Neuronal stem cell (in vitro differentiated cells): ENCODE data around the gene KAT7.
"Not testable (repeated sequence)": the region's sequence is repeated elsewhere in the genome, so short reads cannot be mapped to it uniquely, and the experiment has no call there.

ENCODE experiments used
- DNase-seq: peaks from one replicate; pipeline ENCODE4 v3.0.0-alpha.2; 2013; ENCODE audit warnings: low spot score
- H2AFZ ChIP-seq: one replicate; pipeline ENCODE4 v1.6.1; 2013; ENCODE audit warnings: mild to moderate bottlenecking, low read length, inconsistent platforms
- H2AK5ac ChIP-seq: 2 replicates; pipeline ENCODE4 v1.6.1; 2013; ENCODE audit warnings: low read depth, mild to moderate bottlenecking, inconsistent platforms, low read length, moderate library complexity, mixed read lengths
- H2BK120ac ChIP-seq: 2 replicates; pipeline ENCODE4 v1.6.1; 2013; ENCODE audit warnings: low read depth, mild to moderate bottlenecking, inconsistent platforms, low read length, moderate library complexity, mixed read lengths
- H2BK12ac ChIP-seq: one replicate; pipeline ENCODE4 v1.6.1; 2013; ENCODE audit warnings: low read length, inconsistent platforms
- H2BK15ac ChIP-seq: 2 replicates; pipeline ENCODE4 v1.6.1; 2013; ENCODE audit warnings: mild to moderate bottlenecking, low read length, inconsistent platforms, mixed read lengths
- H2BK5ac ChIP-seq: one replicate; pipeline ENCODE4 v1.6.1; 2013; ENCODE audit warnings: inconsistent platforms, mild to moderate bottlenecking, low read length, moderate library complexity
- H3K14ac ChIP-seq: one replicate; pipeline ENCODE4 v1.6.1; 2013; ENCODE audit warnings: low read length, inconsistent platforms
- H3K18ac ChIP-seq: 2 replicates; pipeline ENCODE4 v1.6.1; 2013; ENCODE audit warnings: low read length, inconsistent platforms
- H3K23ac ChIP-seq: 2 replicates; pipeline ENCODE4 v1.6.1; 2013; ENCODE audit warnings: low read depth, mild to moderate bottlenecking, mixed read lengths, low read length, inconsistent platforms; ENCODE audit not compliant: poor library complexity
- H3K27ac ChIP-seq: replicated peaks from 3 replicates; pipeline ENCODE4 v1.5.1; 2013; ENCODE audit warnings: low read length, inconsistent platforms
- H3K27me3 ChIP-seq, 3 experiments: 2 replicates each; pipeline ENCODE4 v1.6.1; 2013; ENCODE audit warnings: low read length in 3 of 3, mild to moderate bottlenecking in 2 of 3, inconsistent platforms in 1 of 3, low read depth in 1 of 3, mixed read lengths in 1 of 3, moderate library complexity in 1 of 3; ENCODE audit not compliant: control insufficient read depth in 3 of 3, insufficient read depth in 3 of 3
- H3K36me3 ChIP-seq, 2 donors: replicated peaks in 1 of 2; 2 replicates each; pipeline ENCODE4 v1.6.1; 2013; ENCODE audit warnings: low read length in 2 of 2; ENCODE audit not compliant: control insufficient read depth in 2 of 2, insufficient read depth in 2 of 2
- H3K4ac ChIP-seq: 2 replicates; pipeline ENCODE4 v1.6.1; 2013; ENCODE audit warnings: inconsistent platforms, mild to moderate bottlenecking, low read length, moderate library complexity
- H3K4me1 ChIP-seq, 2 donors: 1 replicate in 1 of 2; 2 replicates in 1 of 2; pipeline ENCODE4 v1.6.1; 2013; ENCODE audit warnings: low read length in 2 of 2, low read depth in 1 of 2; ENCODE audit not compliant: control insufficient read depth in 2 of 2, insufficient read depth in 1 of 2
- H3K4me2 ChIP-seq: one replicate; pipeline ENCODE4 v1.6.1; 2013; ENCODE audit warnings: mild to moderate bottlenecking, low read length, inconsistent platforms; ENCODE audit not compliant: insufficient read depth, poor library complexity, severe bottlenecking
- H3K4me3 ChIP-seq, 2 donors: 2 replicates each; pipeline ENCODE4 v1.5.1; 2013; ENCODE audit warnings: low read length in 2 of 2, mild to moderate bottlenecking in 2 of 2, inconsistent platforms in 1 of 2, moderate library complexity in 1 of 2
- H3K79me1 ChIP-seq: one replicate; pipeline ENCODE4 v1.6.1; 2013; ENCODE audit warnings: low read depth, mild to moderate bottlenecking, inconsistent platforms, low read length, moderate library complexity
- H3K9ac ChIP-seq: one replicate; pipeline ENCODE4 v1.6.1; 2013; ENCODE audit warnings: mild to moderate bottlenecking, low read depth, low read length, inconsistent platforms; ENCODE audit not compliant: poor library complexity
- H3K9me3 ChIP-seq, 2 donors: replicated peaks in 1 of 2; 2 replicates each; pipeline versions ENCODE3 to v1.6.1; 2013; ENCODE audit warnings: low read length in 2 of 2, mild to moderate bottlenecking in 2 of 2, inconsistent platforms in 1 of 2, low read depth in 1 of 2, mixed read lengths in 1 of 2, moderate library complexity in 1 of 2; ENCODE audit not compliant: control insufficient read depth in 2 of 2, insufficient read depth in 1 of 2
- H4K8ac ChIP-seq: one replicate; pipeline ENCODE4 v1.6.1; 2013; ENCODE audit warnings: low read depth, mild to moderate bottlenecking, inconsistent platforms, low read length, moderate library complexity
- H4K91ac ChIP-seq: one replicate; pipeline ENCODE4 v1.6.1; 2013; ENCODE audit warnings: low read length, low read depth, mild to moderate bottlenecking, inconsistent platforms; ENCODE audit not compliant: poor library complexity
- WGBS, 2 donors: extraction: QIAGEN DNeasy Blood & Tissue Kit; methylation state at CpG; one replicate each; pipeline ENCODE4 v1.1.7; 2013; ENCODE audit warnings: missing lambda C conversion rate in 2 of 2, mixed read lengths in 1 of 2; ENCODE audit not compliant: insufficient read length in 2 of 2, insufficient replicate concordance in 1 of 2; ENCODE audit errors: extremely low coverage in 2 of 2; 5-methylcytosine and 5-hydroxymethylcytosine counted together

The KAT7 gene

DNA sequence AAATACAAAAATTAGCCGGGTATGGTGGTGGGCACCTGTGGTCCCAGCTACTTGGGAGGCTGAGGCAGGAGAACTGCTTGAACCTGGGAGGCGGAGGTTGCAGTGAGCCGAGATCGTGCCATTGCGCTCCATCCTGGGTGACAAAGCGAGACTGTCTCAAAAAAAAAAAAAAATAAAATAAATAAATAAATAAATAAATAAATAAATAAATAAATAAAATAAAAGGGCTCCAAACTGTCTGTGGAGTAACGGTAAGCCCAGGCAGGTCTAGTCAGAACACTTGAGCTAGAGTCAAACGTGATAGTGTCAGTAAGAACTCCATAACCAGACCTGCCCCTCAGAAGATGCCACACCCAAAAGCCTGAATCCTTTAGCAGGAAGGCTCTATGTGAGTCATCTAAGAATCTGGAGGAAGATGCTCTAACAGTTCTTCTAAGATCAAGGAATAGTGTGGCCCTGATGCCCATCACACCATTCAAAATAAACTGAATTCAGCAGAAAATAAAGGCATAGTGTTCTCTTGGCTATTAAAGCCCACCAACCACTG is 29.9 kb upstream of the KAT7 start:
- H3K79me1 ChIP-seq, H3K27ac ChIP-seq, H2BK15ac ChIP-seq, H4K8ac ChIP-seq, H3K9me3 ChIP-seq, H3K4me3 ChIP-seq, H2BK120ac ChIP-seq, H3K4ac ChIP-seq, H2BK5ac ChIP-seq, H3K23ac ChIP-seq, H3K27me3 ChIP-seq, H3K36me3 ChIP-seq, H2AK5ac ChIP-seq, H3K9ac ChIP-seq, H4K91ac ChIP-seq, DNase-seq, H2AFZ ChIP-seq, H3K18ac ChIP-seq, H2BK12ac ChIP-seq, H3K4me1 ChIP-seq, H3K14ac ChIP-seq, H3K4me2 ChIP-seq: not testable (repeated sequence)
- WGBS, 2 donors, result no CpG with 5 or more reads among the region's 8 CpGs

DNA sequence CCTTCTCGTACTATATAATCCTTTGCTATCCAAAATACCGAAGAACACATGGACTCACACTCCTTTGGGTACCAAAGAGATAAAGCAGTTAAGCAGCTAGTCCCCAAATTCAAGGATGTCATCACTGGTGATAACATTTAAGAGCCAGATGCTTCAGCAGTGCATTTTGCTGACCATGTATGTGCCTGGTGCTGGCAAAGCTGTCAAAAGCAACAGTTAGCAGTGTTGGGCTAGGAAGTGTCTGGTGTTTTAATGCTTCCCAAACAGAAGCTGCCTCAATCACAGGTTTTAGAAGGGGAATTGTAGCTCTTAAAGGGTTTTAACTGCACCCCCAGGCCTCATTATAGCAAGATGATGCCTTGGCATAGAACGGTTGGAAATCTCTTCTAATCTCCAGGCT is 29.3 kb upstream of the KAT7 start:
- WGBS, 2 donors, result no CpG with 5 or more reads among the region's 3 CpGs
- Histone ChIP-seq H2AFZ (no peak overlapping the region), H3K4me1 (peaks cover 5 to 6% of the 10 kb centered on the region in 2 donors), H4K91ac (no peak overlapping the region), H2BK5ac (no peak overlapping the region), H3K18ac (no peak overlapping the region), H4K8ac (no peak overlapping the region), H2AK5ac (no peak overlapping the region), H3K27ac (no peak overlapping the region), H3K14ac (no peak overlapping the region), H2BK15ac (no peak overlapping the region), H3K27me3 (no peaks in the 10 kb centered on the region), H3K23ac (no peak overlapping the region), H3K79me1 (peaks cover 6% of the 10 kb centered on the region), H3K9me3 (no peaks in the 10 kb centered on the region), H3K4me2 (no peak overlapping the region), H3K9ac (no peak overlapping the region), H2BK12ac (no peak overlapping the region), H2BK120ac (no peak overlapping the region), H3K4ac (no peak overlapping the region), H3K36me3 (no peaks in the 10 kb centered on the region), H3K4me3 (no peak overlapping the region)
- no peak for DNase-seq

DNA sequence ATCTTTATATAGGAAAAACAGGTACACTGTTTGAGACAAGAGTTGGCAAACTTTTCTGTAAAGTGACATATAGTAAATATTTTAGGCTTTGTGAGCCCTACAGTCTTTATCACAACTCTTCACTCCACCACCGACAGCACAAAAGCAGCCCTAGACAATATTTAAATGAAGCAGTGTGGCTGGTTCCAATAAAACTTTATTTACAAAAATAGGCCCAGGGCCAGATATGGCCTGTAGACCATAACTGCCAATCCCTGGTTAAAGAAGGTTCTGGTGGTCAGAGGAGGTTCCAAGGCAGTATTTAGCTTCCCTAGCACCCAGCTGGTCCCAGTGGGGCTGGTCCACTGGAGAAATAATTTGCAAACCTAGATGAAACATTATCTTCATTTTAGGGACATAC is 28.2 kb upstream of the KAT7 start:
- H3K9me3 ChIP-seq, result no peaks in the 10 kb centered on the region
- DNase-seq, result no peak
- no peak overlapping the region for H3K9ac ChIP-seq
- no peak overlapping the region for H2BK5ac ChIP-seq
- no peaks in the 10 kb centered on the region for H3K27me3 ChIP-seq
- no peak overlapping the region for H3K14ac ChIP-seq
- no peak overlapping the region for H3K27ac ChIP-seq
- no peak overlapping the region for H3K18ac ChIP-seq
- H2BK15ac ChIP-seq, result no peak overlapping the region
- no peak overlapping the region for H2BK12ac ChIP-seq
- H3K4me2 ChIP-seq, result no peak overlapping the region
- WGBS, 2 donors, result no CpG with 5 or more reads among the region's 1 CpG
- H2AFZ ChIP-seq, result no peak overlapping the region
- no peak overlapping the region for H3K4me3 ChIP-seq
- no peak overlapping the region for H2AK5ac ChIP-seq
- peaks cover 5 to 9% of the 10 kb centered on the region in 2 donors for H3K4me1 ChIP-seq
- H3K79me1 ChIP-seq, result peaks cover 6% of the 10 kb centered on the region
- H3K23ac ChIP-seq, result no peak overlapping the region
- H3K4ac ChIP-seq, result no peak overlapping the region
- no peaks in the 10 kb centered on the region for H3K36me3 ChIP-seq
- H4K91ac ChIP-seq, result no peak overlapping the region
- no peak overlapping the region for H2BK120ac ChIP-seq
- H4K8ac ChIP-seq, result no peak overlapping the region

DNA sequence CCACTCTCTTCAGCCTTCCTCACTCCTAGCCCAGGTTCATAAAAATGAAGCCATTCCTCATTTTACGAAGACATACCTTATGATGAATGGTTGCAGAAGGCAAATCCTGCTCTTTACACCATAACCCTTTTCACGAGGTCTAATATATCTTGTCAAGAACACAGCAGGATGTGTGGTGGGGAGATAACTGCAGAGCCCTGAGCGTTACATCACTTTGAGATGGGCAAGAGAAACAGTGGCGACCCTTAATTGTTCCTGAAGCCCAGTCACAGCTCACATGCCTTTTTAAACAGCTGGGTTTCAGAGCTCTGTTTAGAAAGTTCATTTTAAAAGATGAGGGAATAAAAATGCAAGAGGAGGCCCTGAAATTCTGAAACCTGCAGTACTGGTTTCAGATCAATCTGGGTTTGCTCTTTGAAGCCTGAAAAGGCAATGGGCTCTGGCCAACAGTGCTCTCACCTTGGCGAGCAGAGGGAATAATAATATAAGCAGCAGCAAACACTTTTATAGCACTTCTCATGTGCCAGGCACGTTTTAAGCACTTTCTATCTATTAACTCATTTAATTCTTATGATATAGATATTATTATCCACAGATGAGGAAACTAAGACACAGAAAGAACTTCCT is 27.4 kb upstream of the KAT7 start:
- no peak overlapping the region for H3K9ac ChIP-seq
- H2BK120ac ChIP-seq, result no peak overlapping the region
- no peak overlapping the region for H3K4ac ChIP-seq
- H3K4me2 ChIP-seq, result no peak overlapping the region
- H3K4me1 ChIP-seq, result peaks cover 5 to 9% of the 10 kb centered on the region in 2 donors
- no peak overlapping the region for H2BK5ac ChIP-seq
- H2BK12ac ChIP-seq, result no peak overlapping the region
- no peak overlapping the region for H3K4me3 ChIP-seq
- no CpG with 5 or more reads among the region's 6 CpGs for WGBS, 2 donors
- H3K14ac ChIP-seq, result no peak overlapping the region
- no peak for DNase-seq
- no peak overlapping the region for H3K27ac ChIP-seq
- peaks cover 6% of the 10 kb centered on the region for H3K79me1 ChIP-seq
- no peak overlapping the region for H3K23ac ChIP-seq
- H3K18ac ChIP-seq, result no peak overlapping the region
- H3K27me3 ChIP-seq, result peaks cover 0 to 4% (median 0%) of the 10 kb centered on the region in 3 experiments
- H2AK5ac ChIP-seq, result no peak overlapping the region
- no peaks in the 10 kb centered on the region for H3K9me3 ChIP-seq
- no peak overlapping the region for H2AFZ ChIP-seq
- H2BK15ac ChIP-seq, result no peak overlapping the region
- H4K91ac ChIP-seq, result no peak overlapping the region
- H3K36me3 ChIP-seq, result no peaks in the 10 kb centered on the region
- H4K8ac ChIP-seq, result no peak overlapping the region
